Neural crest cell (in vitro differentiated cells): Measurements from ENCODE around the gene PATL2. TPM values are rescaled to one million over a fixed set of nuclear protein-coding genes. Genes with fewer than 3 reads are reported as not detected.
"Not testable (repeated sequence)": the region's sequence is repeated elsewhere in the genome, so short reads cannot be mapped to it uniquely, and the experiment has no call there.

ENCODE experiments used
- DNase-seq: peaks from one replicate; pipeline ENCODE4 v3.0.0; 2021; ENCODE audit warnings: low read depth, mixed read lengths, low spot score
- H3K27ac Mint-ChIP-seq: one replicate; pipeline ENCODE4 v1.8.0; 2021; ENCODE audit warnings: mild to moderate bottlenecking, mixed read lengths; ENCODE audit not compliant: unreplicated experiment
- H3K27me3 Mint-ChIP-seq: 2 replicates; pipeline ENCODE4 v1.8.0; 2021; ENCODE audit warnings: low read depth, mild to moderate bottlenecking, mixed read lengths
- H3K36me3 Mint-ChIP-seq: 2 replicates; pipeline ENCODE4 v1.8.0; 2021; ENCODE audit warnings: low read depth, mild to moderate bottlenecking, mixed read lengths
- H3K4me1 Mint-ChIP-seq: 2 replicates; pipeline ENCODE4 v1.8.0; 2021; ENCODE audit warnings: mixed read lengths
- H3K4me3 Mint-ChIP-seq: one replicate; pipeline ENCODE4 v1.8.0; 2021; ENCODE audit warnings: mild to moderate bottlenecking, mixed read lengths
- H3K9me3 Mint-ChIP-seq: 2 replicates; pipeline ENCODE4 v1.8.0; 2021; ENCODE audit warnings: mixed read lengths
- CTCF ChIP-seq: fragments of 200-600 bp; sonication (generic); conservative IDR thresholded peaks from 2 replicates; pipeline ENCODE4 v1.5.0; 2021; ENCODE audit warnings: antibody characterized with exemption, mild to moderate bottlenecking
- total RNA-seq: library from RNA; stranded (reverse); gene quantifications from 2 replicates; pipeline ENCODE4 v1.2.1, GENCODE V29; 2021

Gene PATL2
- total RNA-seq, 1 donor from 2014 or later: 0.35 TPM

GRCh38 chr15:44697014-44697413 lies 14.1 kb downstream of the PATL2 start:
- H3K27ac Mint-ChIP-seq: no peak overlapping the region
- no peak for TF ChIP-seq CTCF
- DNase-seq: no peak
- no peak overlapping the region for H3K4me3 Mint-ChIP-seq
- no peaks in the 10 kb centered on the region for H3K4me1 Mint-ChIP-seq
- peaks cover 14% of the 10 kb centered on the region for H3K9me3 Mint-ChIP-seq
- H3K36me3 Mint-ChIP-seq: no peaks in the 10 kb centered on the region
- peaks cover 48% of the 10 kb centered on the region for H3K27me3 Mint-ChIP-seq

- DNase-seq: no peak
- Mint-ChIP-seq H3K4me1 (no peaks in the 10 kb centered on the region), H3K36me3 (no peaks in the 10 kb centered on the region), H3K9me3 (peaks cover 8% of the 10 kb centered on the region), H3K4me3 (no peak overlapping the region), H3K27me3 (peaks cover 37% of the 10 kb centered on the region), H3K27ac (no peak overlapping the region)
- TF ChIP-seq CTCF: no peak
These were observed 15.8 kb downstream of the PATL2 start for GRCh38 chr15:44695294-44695693.

GRCh38 chr15:44694416-44694815 lies 16.7 kb downstream of the PATL2 start:
- Mint-ChIP-seq H3K27me3 (peaks cover 31% of the 10 kb centered on the region), H3K4me3 (no peak overlapping the region), H3K4me1 (no peaks in the 10 kb centered on the region), H3K36me3 (no peaks in the 10 kb centered on the region), H3K9me3 (peaks cover 4% of the 10 kb centered on the region), H3K27ac (no peak overlapping the region)
- no peak for DNase-seq
- TF ChIP-seq CTCF: no peak

- H3K9me3 Mint-ChIP-seq: peaks cover 5% of the 10 kb centered on the region
- no peak overlapping the region for H3K4me3 Mint-ChIP-seq
- DNase-seq: no peak
- H3K27ac Mint-ChIP-seq: no peak overlapping the region
- H3K36me3 Mint-ChIP-seq: no peaks in the 10 kb centered on the region
- peaks cover 18% of the 10 kb centered on the region for H3K27me3 Mint-ChIP-seq
- no peak for TF ChIP-seq CTCF
- H3K4me1 Mint-ChIP-seq: no peaks in the 10 kb centered on the region
These were observed 18.5 kb downstream of the PATL2 start for GRCh38 chr15:44692659-44693058.

GRCh38 chr15:44690245-44690644 lies 20.9 kb downstream of the PATL2 start:
- H3K27ac Mint-ChIP-seq, H3K36me3 Mint-ChIP-seq, H3K9me3 Mint-ChIP-seq, H3K4me3 Mint-ChIP-seq, DNase-seq, H3K4me1 Mint-ChIP-seq: not testable (repeated sequence)
- peaks cover 16% of the 10 kb centered on the region for H3K27me3 Mint-ChIP-seq

- H3K4me3 Mint-ChIP-seq, H3K27ac Mint-ChIP-seq, H3K36me3 Mint-ChIP-seq, DNase-seq, H3K9me3 Mint-ChIP-seq, H3K4me1 Mint-ChIP-seq: not testable (repeated sequence)
- H3K27me3 Mint-ChIP-seq: peaks cover 17% of the 10 kb centered on the region
These were observed 21.8 kb downstream of the PATL2 start for GRCh38 chr15:44689318-44689717.

- not testable (repeated sequence) for DNase-seq, H3K36me3 Mint-ChIP-seq, H3K9me3 Mint-ChIP-seq, H3K4me3 Mint-ChIP-seq, H3K27ac Mint-ChIP-seq, H3K4me1 Mint-ChIP-seq
- peaks cover 48% of the 10 kb centered on the region for H3K27me3 Mint-ChIP-seq
These were observed 28.1 kb downstream of the PATL2 start for GRCh38 chr15:44682809-44683682.
